GM19035 (cell line): Measurements from ENCODE around the gene LHX3.

ENCODE experiments used
- ATAC-seq: cut with Tn5 transposase; IDR thresholded peaks from one replicate; pipeline ENCODE4 v1.9.1; 2021; ENCODE audit not compliant: unreplicated experiment

Gene LHX3

DNA sequence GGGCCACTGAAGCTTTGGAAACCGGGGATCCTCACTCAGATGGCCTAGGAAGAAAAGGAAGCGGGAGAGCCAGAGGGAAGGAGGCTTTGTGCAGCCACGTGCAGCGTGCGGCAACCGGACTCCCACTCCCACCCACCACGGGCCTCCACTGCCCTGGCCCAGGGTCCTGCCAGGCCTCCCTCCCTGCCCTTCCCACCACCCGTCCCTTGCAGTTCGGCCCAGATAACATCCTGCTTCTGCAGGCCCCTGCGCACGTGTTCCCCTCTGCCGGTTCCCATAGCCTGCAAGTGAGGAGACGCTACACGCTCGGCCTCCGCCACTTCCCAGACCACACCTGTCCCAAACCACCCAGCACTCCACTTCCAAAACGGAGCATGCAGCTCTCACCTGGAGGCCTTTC lies 4.3 kb upstream of the LHX3 start:
- no peak for ATAC-seq

DNA sequence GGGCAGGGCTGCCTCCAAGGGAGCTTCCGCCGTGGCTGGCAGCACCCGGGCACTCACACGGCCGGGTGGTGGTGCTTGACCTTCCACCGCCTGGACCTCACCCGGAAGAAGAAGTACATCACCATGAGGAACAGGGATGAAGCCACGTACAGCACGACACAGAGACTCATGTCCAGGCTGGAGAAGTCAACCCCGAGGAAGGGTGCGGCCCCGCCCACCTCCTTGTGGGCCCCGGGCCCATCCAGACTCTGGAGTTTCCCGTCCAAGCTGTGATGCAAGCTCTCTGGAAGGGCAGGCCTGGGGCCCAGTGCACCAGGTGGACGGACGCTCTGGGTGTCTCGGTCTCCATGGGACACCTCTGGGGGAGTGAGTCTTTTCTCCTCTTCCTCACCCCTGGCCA lies 3.7 kb upstream of the LHX3 start:
- no peak for ATAC-seq

DNA sequence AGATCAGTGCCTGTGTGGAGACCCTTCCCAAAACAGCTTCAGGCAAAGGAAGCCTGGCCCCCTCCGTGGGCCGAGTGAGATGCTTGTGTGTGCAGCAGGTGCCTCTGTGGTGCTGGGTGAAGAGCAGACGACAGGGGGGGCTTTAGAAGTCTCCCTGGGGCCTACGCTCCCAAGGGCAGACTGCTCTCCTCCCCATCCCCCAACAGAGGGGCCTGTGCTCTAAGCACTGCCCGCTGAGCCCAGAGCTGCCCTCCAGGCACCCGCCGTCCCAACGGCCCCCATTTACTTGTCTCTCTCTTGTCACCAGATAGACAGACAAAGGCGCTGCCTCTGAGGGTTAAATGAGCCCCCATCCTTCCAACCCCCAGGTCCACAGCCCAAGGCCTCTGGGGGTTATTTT lies 2.7 kb upstream of the LHX3 start:
- ATAC-seq, result no peak

GRCh38 chr9:136206602-136207275 lies 1.8 kb upstream of the LHX3 start:
- ATAC-seq, result no peak

DNA sequence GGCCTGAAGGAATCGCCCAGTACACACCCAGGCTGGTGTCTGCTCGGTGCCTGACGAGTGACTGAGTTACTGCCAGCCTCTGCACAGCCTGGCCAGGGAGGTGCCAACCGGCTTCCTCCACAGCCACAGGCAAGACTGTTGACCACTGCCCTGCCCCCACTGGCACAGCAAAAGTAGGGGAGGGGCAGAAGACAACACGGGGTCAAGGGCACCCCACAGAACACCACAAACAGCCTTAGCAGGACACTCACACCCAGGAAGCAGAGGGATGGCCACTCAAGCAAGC lies 722 bp upstream of the LHX3 start:
- ATAC-seq, result no peak

GRCh38 chr9:136204145-136204805 lies 653 bp downstream of the LHX3 start:
- ATAC-seq, result no peak

GRCh38 chr9:136203408-136204144 lies 1.4 kb downstream of the LHX3 start:
- no peak for ATAC-seq

DNA sequence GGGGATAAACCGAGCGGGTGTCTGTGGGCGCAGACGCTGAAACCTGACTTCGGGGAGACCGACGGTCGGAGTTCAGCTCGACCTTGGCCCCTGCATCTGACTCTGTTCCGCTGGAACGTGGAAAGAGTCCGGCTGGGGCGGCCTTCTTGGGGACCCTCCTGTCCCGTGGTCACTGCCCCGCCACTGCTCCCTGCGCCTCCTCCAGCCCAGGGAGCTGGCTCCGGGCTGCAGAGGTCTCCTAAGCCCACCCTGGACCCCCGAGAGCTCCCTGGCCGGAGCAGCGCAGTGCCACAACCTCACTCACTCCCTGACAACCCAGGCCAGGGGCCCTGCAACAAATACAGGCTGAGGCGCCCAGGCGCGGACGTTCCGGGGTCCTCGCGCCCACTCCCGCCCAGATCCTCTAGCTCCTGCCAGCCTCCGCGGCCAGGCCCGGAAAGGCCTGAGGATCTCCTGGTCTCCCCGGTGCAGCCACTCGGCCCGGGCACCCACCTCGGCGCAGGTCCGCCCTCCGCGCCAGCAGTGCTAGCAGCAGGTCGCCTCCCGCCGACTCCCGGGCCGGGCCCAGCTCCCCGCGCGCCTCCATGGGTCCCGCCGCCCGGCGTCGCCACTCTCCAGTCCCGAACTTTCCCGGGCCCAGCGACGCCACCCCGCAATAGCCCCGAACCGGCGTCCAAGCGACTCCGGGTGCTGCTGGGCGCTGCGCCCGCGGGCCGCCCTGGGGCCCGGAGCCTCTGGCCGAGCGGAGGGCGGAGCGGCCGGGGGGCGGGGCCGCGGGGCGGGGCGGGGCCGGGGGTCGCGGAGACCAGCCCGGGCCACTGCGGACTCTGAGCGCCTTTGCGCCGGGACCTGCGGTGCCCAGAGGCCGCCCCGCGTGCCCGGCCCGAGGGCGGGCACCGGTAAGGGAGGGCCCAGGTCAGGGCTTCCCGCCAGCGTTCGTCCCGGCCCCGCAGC lies 2.2 kb downstream of the LHX3 start:
- ATAC-seq, result no peak

GRCh38 chr9:136201609-136202453 lies 3.1 kb downstream of the LHX3 start:
- ATAC-seq, result no peak

- ATAC-seq, result no peak
Observed at GRCh38 chr9:136201174-136201573, 3.8 kb downstream of the LHX3 start.

DNA sequence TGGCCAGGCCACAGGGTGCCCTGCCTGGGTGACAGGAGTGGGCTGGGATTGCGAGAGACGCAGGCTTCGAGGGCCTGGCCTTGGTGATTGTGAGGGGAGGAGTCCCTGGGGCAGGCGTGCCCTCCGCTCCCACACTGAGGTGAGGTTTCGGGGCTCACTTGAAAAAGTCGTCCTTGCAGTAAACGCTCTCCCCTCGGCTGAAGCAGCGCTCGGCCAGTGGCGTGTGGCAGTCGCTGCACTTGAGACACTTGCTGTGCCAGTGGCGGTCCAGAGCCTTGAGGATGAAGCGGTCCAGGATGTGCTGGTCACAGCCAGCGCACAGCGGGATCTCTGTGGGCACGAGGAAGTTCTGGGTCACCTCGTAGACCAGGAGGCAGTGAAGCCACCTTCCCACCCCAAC lies 4.5 kb downstream of the LHX3 start:
- no peak for ATAC-seq

DNA sequence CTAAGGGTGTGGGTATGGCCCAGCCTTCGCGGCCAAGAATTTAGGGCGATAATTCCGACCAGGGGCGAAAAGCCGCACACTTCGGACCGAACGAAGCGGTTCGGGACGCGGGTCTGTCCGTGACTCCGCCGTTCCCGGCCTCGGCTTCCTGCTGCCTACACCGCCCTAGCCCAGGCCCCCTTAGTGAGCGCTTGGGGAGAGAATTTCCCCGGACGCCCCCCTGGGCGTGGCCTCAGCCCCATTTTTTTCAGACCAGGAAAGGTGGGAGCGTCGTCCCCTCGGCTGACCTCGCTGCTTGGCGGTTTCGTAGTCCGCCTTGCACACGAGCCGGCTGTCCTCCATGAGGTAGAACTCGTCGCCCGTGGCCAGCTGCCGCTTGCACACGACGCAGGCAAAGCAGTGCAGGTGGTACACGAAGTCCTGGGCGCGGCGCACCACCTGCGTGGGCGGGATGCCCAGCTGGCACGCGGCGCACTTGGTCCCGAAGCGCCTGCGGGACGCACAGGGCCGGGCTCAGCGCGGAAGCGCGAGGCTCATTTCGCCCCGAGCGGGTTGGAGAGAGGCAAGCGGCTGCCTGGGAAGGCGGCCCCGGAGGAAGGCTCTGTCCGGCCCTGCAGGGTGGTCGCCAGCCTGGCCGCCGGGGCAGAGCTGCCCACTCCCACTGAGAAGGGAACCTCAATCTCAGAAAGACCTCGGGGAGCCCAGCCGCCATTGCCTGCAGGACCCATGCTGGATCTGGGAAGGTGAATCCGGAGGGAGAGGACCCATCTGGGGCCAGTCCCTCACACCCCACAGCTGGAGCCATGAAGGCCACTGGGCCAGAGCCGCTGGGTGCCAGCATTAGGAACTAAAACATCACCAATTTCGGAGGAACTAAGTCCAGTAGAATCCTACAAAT lies 5.3 kb downstream of the LHX3 start:
- ATAC-seq, result no peak

DNA sequence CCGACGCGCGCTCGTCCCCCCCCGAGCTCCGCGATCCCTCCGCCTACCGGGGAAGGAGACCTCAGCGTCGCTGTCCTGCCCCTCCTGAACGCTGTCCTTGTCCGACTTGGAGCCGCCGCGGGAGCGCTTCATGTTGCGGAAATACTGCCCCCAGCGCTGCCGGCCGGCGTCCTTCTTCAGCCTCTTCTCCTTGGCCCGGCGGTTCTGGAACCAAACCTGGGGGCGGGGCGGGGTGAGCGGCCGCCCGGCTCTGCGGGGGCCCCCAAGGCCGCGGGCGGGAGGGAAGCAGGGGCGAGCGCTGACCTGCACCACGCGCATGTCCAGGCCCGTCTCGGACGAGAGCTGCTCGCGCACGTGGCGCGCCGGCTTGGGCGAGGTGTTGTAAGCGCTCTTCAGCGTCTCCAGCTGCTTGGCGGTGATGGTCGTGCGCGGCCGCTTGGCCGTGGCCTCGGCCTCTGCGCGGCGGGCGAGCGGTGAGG lies 6.3 kb downstream of the LHX3 start:
- no peak for ATAC-seq

- ATAC-seq, result no peak
Observed at GRCh38 chr9:136197930-136198604, 6.9 kb downstream of the LHX3 start.

DNA sequence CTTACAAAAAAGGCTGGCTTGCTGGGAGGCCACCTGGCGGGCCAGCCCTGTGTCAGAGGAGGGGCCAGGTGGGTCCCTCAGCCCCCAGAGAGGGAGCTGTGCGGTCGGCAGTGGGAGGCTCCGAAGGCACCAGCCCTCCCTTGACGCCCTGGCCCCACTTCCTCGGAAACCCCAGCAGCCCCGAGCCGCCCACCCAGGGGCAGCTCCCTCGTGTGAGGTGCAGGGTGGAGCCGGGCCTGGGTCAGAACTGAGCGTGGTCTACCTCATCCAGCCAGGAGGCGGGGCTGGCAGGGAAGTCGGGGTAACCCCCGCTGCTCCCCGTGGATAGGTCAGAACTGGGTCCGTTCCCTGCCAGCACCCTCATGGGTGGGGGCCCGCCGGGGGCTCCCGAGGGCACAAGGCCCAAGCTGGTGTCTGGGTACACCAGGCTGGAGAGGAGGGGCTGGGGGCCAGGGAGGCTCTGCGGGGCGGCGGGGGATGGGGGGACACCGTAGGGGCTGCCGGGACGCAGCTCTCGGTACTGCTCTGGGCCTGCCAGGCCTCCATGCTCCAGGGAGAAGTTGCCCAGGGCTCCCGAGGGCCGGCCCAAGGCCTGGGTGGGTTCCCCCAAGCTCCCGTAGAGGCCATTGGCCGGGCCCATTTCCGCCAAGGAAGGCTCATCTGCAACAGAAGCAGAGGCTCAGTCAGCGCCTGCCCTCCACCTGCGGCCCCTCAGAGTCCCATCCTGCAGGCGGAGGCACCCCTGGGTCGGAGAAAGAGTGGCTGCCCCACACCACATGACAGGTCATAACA lies 7.6 kb downstream of the LHX3 start:
- ATAC-seq, result no peak

DNA sequence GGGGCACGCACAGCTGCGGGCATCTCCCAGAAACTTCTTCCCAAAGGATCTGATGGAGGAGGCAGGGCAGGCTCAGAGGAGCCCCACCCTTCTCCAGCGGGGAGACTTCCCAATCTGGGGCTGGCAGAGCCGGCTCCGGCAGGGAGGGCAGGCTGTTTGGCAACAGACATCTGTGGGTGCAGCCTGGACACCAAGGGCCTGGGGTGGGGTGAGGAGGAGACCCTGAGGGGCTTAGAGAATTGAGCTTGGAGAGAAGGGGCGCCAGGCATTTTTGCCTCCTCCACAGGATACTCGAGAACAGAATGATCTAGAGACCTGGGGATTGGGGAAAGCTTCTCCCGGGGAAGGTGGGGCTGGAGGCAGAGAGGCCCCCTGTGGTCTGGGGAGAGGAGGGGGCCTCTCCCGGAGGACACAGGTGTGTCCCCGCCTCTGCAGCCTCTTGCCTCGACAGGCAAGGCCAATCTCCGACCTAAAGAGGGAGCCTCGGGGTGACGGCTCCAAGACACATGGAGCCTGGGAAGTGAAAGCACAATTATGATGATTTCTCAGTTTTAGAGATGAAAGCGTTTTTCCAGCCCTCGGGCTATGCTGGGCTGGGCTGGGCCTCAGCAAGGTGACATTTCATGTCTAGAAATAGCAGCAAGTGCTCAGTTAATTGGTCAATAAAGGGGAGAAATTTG lies 8.4 kb downstream of the LHX3 start:
- ATAC-seq, result no peak

DNA sequence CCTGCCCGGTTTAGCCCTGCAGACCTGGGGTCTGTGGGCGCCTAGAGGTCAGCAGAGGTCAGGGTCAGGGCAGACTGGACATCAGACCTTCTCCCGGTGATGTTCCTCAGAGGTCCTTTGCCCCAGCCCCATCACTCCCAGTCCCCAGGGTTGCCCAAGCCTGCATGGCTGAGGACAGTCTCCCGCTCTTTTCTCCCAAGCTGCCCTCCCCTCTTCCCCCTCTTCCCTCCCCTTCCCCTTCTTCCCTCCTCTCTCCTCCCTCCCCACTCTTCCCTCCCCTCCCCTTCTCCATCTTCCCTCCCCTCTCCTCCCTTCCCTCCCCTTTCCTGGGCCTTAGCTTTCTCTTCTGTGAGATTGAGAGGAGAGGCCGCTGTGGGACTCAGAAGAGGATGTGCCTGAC lies 10.4 kb downstream of the LHX3 start:
- no peak for ATAC-seq
